GM12891 (cell line): ENCODE measurements around the gene GPRIN2.
"Not testable (repeated sequence)": the region's sequence is repeated elsewhere in the genome, so short reads cannot be mapped to it uniquely, and the experiment has no call there.

ENCODE experiments used
- PAX5 ChIP-seq: IDR thresholded peaks from 2 replicates; pipeline ENCODE4 v1.6.1; 2011; ENCODE audit warnings: low read length, moderate library complexity, mild to moderate bottlenecking; ENCODE audit not compliant: insufficient read depth, severe bottlenecking
- POLR2A ChIP-seq: IDR thresholded peaks from 2 replicates; pipeline ENCODE4 v1.6.1; 2011; ENCODE audit warnings: low read depth, low read length, control low read depth
- POLR2AphosphoS5 ChIP-seq: IDR thresholded peaks from 2 replicates; pipeline ENCODE4 v1.6.1; 2011; ENCODE audit warnings: low read depth, low read length, control low read depth
- POU2F2 ChIP-seq: IDR thresholded peaks from 2 replicates; pipeline ENCODE4 v1.6.1; 2011; ENCODE audit warnings: low read depth, mild to moderate bottlenecking, control low read depth, low read length, moderate library complexity
- SPI1 ChIP-seq: IDR thresholded peaks from 2 replicates; pipeline ENCODE4 v1.6.1; 2011; ENCODE audit warnings: low read depth, low read length, control low read depth
- TAF1 ChIP-seq: IDR thresholded peaks from 2 replicates; pipeline ENCODE4 v1.6.1; 2011; ENCODE audit warnings: low read depth, low read length, control low read depth

- not testable (repeated sequence) for TF ChIP-seq POLR2A, TAF1, SPI1, POLR2AphosphoS5, POU2F2, PAX5
Observed at GRCh38 chr10:46579378-46579777, 22.9 kb upstream of the GPRIN2 start.
